ENCODE results near the gene PUM1. TPM values are rescaled to one million over a fixed set of nuclear protein-coding genes. Genes with fewer than 3 reads are reported as not detected.

Gene PUM1
- total and polyA plus RNA-seq, 2 donors (not counting 3 experiments of a cell fraction or from before 2014, with no cell fraction given) = 94.7 to 124 TPM

GRCh38 chr1:31000301-31000700, 65.2 kb downstream of the PUM1 start:
- FAIRE-seq (no peak), DNase-seq (ENCODE audit: low read depth, low spot score) (no peak)
- Histone ChIP-seq H4K20me1 (replicated peaks; ENCODE audit: control insufficient read depth, extremely low read depth, insufficient read depth, low read length) (peaks cover 7% of the 10 kb centered on the region), H3K9me1 (replicated peaks; ENCODE audit: control insufficient read depth, extremely low read depth, insufficient read depth, low read length) (no peaks in the 10 kb centered on the region), H3K4me2 (ENCODE audit: insufficient read depth, low read length) (no peak overlapping the region), H3K4me3 (replicated peaks in 1 of 3; ENCODE audit: insufficient read depth in 1 of 3, low read depth in 1 of 3, low read length in 3 of 3) (no peak overlapping the region), H3K79me2 (ENCODE audit: control insufficient read depth, insufficient read depth, low read length) (peaks cover 86% of the 10 kb centered on the region), H3K9ac (replicated peaks; ENCODE audit: extremely low read depth, insufficient read depth, low read length) (no peak overlapping the region), H3K27ac (ENCODE audit: insufficient read depth, low read depth, low read length) (no peak overlapping the region), H3K9me3 (replicated peaks; ENCODE audit: control insufficient read depth, insufficient read depth, low read length) (no peaks in the 10 kb centered on the region), H2AFZ (ENCODE audit: low read depth, low read length) (no peak overlapping the region), H3K36me3 (ENCODE audit: control insufficient read depth in 2 of 2, extremely low read depth in 1 of 2, insufficient read depth in 2 of 2, low read length in 2 of 2) (peaks cover 5 to 11% of the 10 kb centered on the region in 2 experiments), H3K27me3 (ENCODE audit: control insufficient read depth in 2 of 2, insufficient read depth in 2 of 2, low read length in 2 of 2) (no peaks in the 10 kb centered on the region), H3K4me1 (ENCODE audit: control insufficient read depth, extremely low read depth, insufficient read depth, low read length) (no peaks in the 10 kb centered on the region)
- TF ChIP-seq JUN (IDR thresholded peaks at IDR 0.05; ENCODE audit: borderline replicate concordance, insufficient read depth, insufficient read length, low read depth) = no peak
- TF ChIP-seq MAX (IDR thresholded peaks at IDR 0.05; ENCODE audit: insufficient read depth, insufficient read length) = no peak
- no peak for TF ChIP-seq POLR2AphosphoS5 (IDR thresholded peaks at IDR 0.05; ENCODE audit: insufficient read depth, low read depth, low read length)
- no peak for TF ChIP-seq CTCF (IDR thresholded peaks at IDR 0.05; ENCODE audit: extremely low read depth in 1 of 2, insufficient read depth in 1 of 2, low read depth in 1 of 2, low read length in 2 of 2)
- no peak for TF ChIP-seq MYC (IDR thresholded peaks at IDR 0.05; ENCODE audit: low read depth, low read length)
- TF ChIP-seq EZH2 (IDR thresholded peaks at IDR 0.05; ENCODE audit: borderline replicate concordance, low read depth, low read length, severe bottlenecking) = no peak
- TF ChIP-seq POLR2A (IDR thresholded peaks at IDR 0.05; ENCODE audit: low read depth, low read length) = no peak
- POLR2A ChIA-PET = no interaction called here
- dilution Hi-C loops (cut with MboI; ENCODE audit: extremely low pct_ligation_motif_present, low sequenced_read_pairs) (no loop called here), intact Hi-C loops (cut with micrococcal nuclease) (no loop called here)
- no TSS peak for BruUV-seq (replicated peaks)
- CTCF ChIA-PET = interaction anchor here (0.9 to 2.5 kb wide), 3 partner anchors 11 to 15 kb away, joined by 3 to 9 read pairs (median 4); no protein-coding TSS in a partner anchor
